ENCODE data around the gene SPATA31D4.

The SPATA31D4 gene

DNA sequence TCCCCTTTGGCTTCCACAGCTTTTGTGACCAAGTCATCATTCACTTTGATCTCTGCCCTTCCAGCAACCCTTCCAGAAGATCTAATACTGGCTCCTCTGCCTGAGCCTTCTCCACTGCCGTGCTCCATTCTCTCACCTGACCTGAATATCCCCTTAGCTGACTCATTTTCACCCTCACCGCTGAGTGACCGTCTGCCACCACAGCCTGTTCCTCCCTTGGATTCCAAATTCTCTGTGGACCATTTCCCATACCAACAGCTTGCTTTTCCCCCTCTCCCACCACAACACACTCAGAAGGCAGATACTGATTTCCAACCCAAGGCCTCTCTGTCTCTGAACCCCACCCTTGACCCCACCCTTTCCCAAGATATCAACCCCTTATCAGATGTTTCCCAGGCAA, 39.8 kb downstream of the SPATA31D4 start:
- DNase-seq: no peak

GRCh38 chr9:81969971-81970370, 41.7 kb downstream of the SPATA31D4 start:
- DNase-seq: no peak

DNA sequence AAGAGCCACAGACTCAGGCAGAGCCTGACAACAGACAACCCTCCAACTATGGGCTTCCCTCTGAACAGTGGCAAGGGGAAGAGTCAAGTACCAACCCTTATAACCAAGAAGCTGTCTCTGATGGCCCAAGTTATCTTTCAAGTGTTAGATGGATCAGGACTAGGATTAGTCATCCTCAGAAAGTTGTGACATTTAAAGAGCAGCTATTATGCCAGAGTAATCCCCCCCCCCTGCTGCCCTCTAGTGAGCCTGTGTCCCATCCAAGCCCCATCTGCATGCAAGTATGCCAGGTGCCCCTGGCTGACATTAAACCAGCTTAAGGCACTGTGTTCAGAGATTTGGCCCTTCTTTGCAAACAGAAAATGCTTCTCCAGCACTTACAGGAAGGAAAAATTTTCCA, 43.5 kb downstream of the SPATA31D4 start:
- no peak for DNase-seq

DNA sequence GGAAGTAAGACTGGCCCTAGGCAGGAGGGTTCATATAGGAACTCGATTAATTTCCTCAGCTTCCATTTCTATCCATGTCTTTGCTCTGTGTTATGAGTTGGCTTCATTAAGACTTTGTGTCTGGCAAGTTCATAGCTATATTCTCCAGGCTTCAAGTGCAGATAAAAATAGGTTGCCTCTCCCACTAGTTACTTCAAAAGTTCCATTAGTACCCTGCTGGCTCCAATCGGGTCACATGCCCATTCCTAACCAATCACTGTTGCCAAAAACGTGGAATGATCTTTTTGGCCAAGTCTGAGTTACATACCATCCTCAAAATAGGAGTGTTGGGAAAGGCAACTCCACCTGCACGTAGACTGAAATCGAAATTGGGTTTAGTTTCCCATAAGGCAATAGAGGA, 46.5 kb downstream of the SPATA31D4 start:
- DNase-seq: no peak

GRCh38 chr9:81976351-81976750, 48.1 kb downstream of the SPATA31D4 start:
- DNase-seq: no peak

DNA sequence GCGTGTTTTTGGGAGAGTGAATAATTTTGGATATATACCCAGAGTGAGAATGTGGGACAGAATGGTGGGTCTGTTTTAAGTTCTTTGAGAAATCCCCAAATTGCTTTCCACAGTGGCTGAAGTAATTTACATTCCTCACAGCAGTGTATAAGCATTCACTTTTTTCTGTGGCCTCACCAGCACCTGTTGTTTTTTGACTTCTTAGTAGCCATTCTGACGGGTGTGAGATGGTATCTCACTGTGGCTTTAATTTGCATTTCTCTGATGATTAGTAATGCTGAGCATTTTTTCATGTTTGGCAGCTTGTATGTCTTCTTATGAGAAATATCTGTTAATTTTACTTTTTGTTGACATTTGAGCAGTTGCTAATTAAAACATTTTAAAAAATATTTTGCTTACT, 51.0 kb downstream of the SPATA31D4 start:
- DNase-seq: no peak

- DNase-seq: no peak
These were observed 52.3 kb downstream of the SPATA31D4 start for GRCh38 chr9:81980568-81980967.

DNA sequence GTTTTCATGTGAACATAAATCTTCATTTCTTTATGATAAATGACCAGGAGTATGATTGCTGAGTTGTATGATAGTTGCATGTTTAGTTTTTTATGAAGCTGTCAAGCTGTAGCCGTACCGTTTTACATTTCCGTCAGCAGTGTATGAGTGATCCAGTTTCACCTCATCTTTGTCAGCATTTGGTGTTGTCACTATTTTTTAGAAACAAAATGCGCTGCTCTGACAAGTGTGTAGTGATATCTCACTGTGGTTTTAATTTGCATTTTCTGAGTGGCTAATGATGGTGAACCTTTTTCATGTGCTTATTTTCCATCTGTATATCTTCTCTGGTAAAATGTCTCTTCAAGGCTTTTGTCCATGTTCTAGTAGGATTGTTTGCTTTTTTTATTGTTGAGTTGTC, 53.7 kb downstream of the SPATA31D4 start:
- no peak for DNase-seq
